Testis (tissue), 2 donors: Measurements from ENCODE around the gene FXYD4.

ENCODE experiments used
- CTCF ChIP-seq, 3 experiments: fragments of 450-650 bp in 2 of 3; fragments of 200-600 bp in 1 of 3; sonication (generic) in 1 of 3; IDR thresholded peaks; one replicate each; pipeline ENCODE4 v1.5.1; 2016 to 2019; ENCODE audit warnings: antibody characterized with exemption in 3 of 3, mild to moderate bottlenecking in 2 of 3, moderate library complexity in 1 of 3
- POLR2A ChIP-seq: fragments of 450-650 bp; IDR thresholded peaks from one replicate; pipeline ENCODE4 v1.6.1; 2017; ENCODE audit warnings: antibody characterized with exemption, mild to moderate bottlenecking, moderate library complexity

DNA sequence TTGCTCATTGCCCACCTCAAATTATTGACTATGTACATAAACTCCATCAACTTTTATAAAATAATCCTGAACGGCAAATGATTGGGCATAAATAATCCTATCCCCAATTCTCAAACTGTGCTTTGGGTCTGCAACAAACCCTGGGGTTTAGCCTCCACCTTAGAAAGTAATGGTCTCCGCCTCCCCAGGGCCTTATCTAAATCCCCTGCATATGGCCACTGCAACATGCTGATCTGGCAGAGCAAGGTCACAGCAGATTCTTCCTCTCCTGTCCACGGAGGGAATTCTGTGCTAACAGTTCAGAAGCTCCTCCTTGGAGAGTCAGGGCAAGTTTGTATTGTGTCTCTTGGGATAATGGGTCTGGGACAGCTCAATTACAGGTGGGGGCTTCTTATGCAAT lies 18.4 kb downstream of the FXYD4 start:
- TF ChIP-seq CTCF (IDR thresholded peaks at IDR 0.05) = no peak
- no peak for TF ChIP-seq POLR2A
